ENCODE results near the gene UBE2M.

The UBE2M gene

GRCh38 chr19:58570770-58571574 is 12.6 kb upstream of the UBE2M start:
- Histone ChIP-seq H3K79me1 (replicated peaks; ENCODE audit: low read length, poor library complexity, severe bottlenecking) (peaks cover 33% of the 10 kb centered on the region), H3K18ac (ENCODE audit: low read depth in 1 of 2, low read length in 2 of 2) (no peak overlapping the region), H2AFZ (ENCODE audit: low read depth, low read length) (no peak overlapping the region), H2BK5ac (ENCODE audit: low read depth, low read length, poor library complexity, severe bottlenecking) (no peak overlapping the region), H3K9me3 (ENCODE audit: control insufficient read depth, low read length) (no peaks in the 10 kb centered on the region), H3K36me3 (ENCODE audit: control insufficient read depth in 1 of 2, insufficient read depth in 2 of 2, low read depth in 1 of 2, low read length in 2 of 2) (peaks cover 37 to 59% of the 10 kb centered on the region in 2 experiments), H3K4ac (ENCODE audit: low read depth in 1 of 2, low read length in 2 of 2) (no peak overlapping the region), H4K8ac (ENCODE audit: low read length) (no peak overlapping the region), H3K9ac (ENCODE audit: low read length) (no peak overlapping the region), H3K27me3 (ENCODE audit: control insufficient read depth in 1 of 2, insufficient read depth in 1 of 2, low read length in 2 of 2) (no peaks in the 10 kb centered on the region), H3K4me3 (ENCODE audit: insufficient read depth in 1 of 2, low read depth in 1 of 2, low read length in 2 of 2) (no peak overlapping the region), H2BK12ac (ENCODE audit: low read length in 2 of 2) (no peak overlapping the region), H2AK5ac (ENCODE audit: low read length, severe bottlenecking) (no peak overlapping the region), H2BK15ac (ENCODE audit: low read depth, poor library complexity, severe bottlenecking) (no peak overlapping the region), H3K23ac (ENCODE audit: low read length in 2 of 2) (no peak overlapping the region), H4K91ac (ENCODE audit: low read length) (no peak overlapping the region), H3K4me2 (ENCODE audit: low read length, poor library complexity, severe bottlenecking) (no peak overlapping the region), H3K4me1 (ENCODE audit: control insufficient read depth, insufficient read depth, low read depth, low read length) (peaks cover 8% of the 10 kb centered on the region), H3K14ac (ENCODE audit: low read length in 2 of 2) (no peak overlapping the region), H2BK120ac (ENCODE audit: low read depth, low read length) (no peak overlapping the region), H3K27ac (ENCODE audit: low read length, poor library complexity, severe bottlenecking) (no peak overlapping the region)
- DNase-seq = no peak
- WGBS = 93% methylated on average over 25 of the region's 25 CpGs

GRCh38 chr19:58569943-58570670 is 11.7 kb upstream of the UBE2M start:
- H3K9me3 ChIP-seq (ENCODE audit: control insufficient read depth, low read length) = no peaks in the 10 kb centered on the region
- no peak overlapping the region for H3K14ac ChIP-seq (ENCODE audit: low read length in 2 of 2)
- no peak overlapping the region for H3K4me3 ChIP-seq (ENCODE audit: insufficient read depth in 1 of 2, low read depth in 1 of 2, low read length in 2 of 2)
- H4K91ac ChIP-seq (ENCODE audit: low read length) = peak overlapping the region; percentile 18
- no peak overlapping the region for H2AK5ac ChIP-seq (ENCODE audit: low read length, severe bottlenecking)
- H3K4me2 ChIP-seq (ENCODE audit: low read length, poor library complexity, severe bottlenecking) = no peak overlapping the region
- no peak overlapping the region for H2BK15ac ChIP-seq (ENCODE audit: low read depth, poor library complexity, severe bottlenecking)
- no peak overlapping the region for H3K23ac ChIP-seq (ENCODE audit: low read length in 2 of 2)
- 89% methylated on average over 6 of the region's 8 CpGs for WGBS
- no peak overlapping the region for H4K8ac ChIP-seq (ENCODE audit: low read length)
- no peaks in the 10 kb centered on the region for H3K27me3 ChIP-seq (ENCODE audit: control insufficient read depth in 1 of 2, insufficient read depth in 1 of 2, low read length in 2 of 2)
- H3K9ac ChIP-seq (ENCODE audit: low read length) = no peak overlapping the region
- no peak overlapping the region for H2AFZ ChIP-seq (ENCODE audit: low read depth, low read length)
- H2BK12ac ChIP-seq (ENCODE audit: low read length in 2 of 2) = no peak overlapping the region
- peaks cover 8% of the 10 kb centered on the region for H3K4me1 ChIP-seq (ENCODE audit: control insufficient read depth, insufficient read depth, low read depth, low read length)
- H3K79me1 ChIP-seq (replicated peaks; ENCODE audit: low read length, poor library complexity, severe bottlenecking) = peaks cover 33% of the 10 kb centered on the region
- H3K36me3 ChIP-seq (ENCODE audit: control insufficient read depth in 1 of 2, insufficient read depth in 2 of 2, low read depth in 1 of 2, low read length in 2 of 2) = peaks cover 37 to 59% of the 10 kb centered on the region in 2 experiments
- DNase-seq = no peak
- no peak overlapping the region for H2BK5ac ChIP-seq (ENCODE audit: low read depth, low read length, poor library complexity, severe bottlenecking)
- no peak overlapping the region for H3K4ac ChIP-seq (ENCODE audit: low read depth in 1 of 2, low read length in 2 of 2)
- H3K27ac ChIP-seq (ENCODE audit: low read length, poor library complexity, severe bottlenecking) = no peak overlapping the region
- no peak overlapping the region for H3K18ac ChIP-seq (ENCODE audit: low read depth in 1 of 2, low read length in 2 of 2)
- H2BK120ac ChIP-seq (ENCODE audit: low read depth, low read length) = no peak overlapping the region

GRCh38 chr19:58569191-58569942 is 11.0 kb upstream of the UBE2M start:
- H3K4me2 ChIP-seq (ENCODE audit: low read length, poor library complexity, severe bottlenecking) = no peak overlapping the region
- DNase-seq = no peak
- no peaks in the 10 kb centered on the region for H3K27me3 ChIP-seq (ENCODE audit: control insufficient read depth in 1 of 2, insufficient read depth in 1 of 2, low read length in 2 of 2)
- peaks cover 37 to 59% of the 10 kb centered on the region in 2 experiments for H3K36me3 ChIP-seq (ENCODE audit: control insufficient read depth in 1 of 2, insufficient read depth in 2 of 2, low read depth in 1 of 2, low read length in 2 of 2)
- no peak overlapping the region for H3K9ac ChIP-seq (ENCODE audit: low read length)
- no peak overlapping the region for H3K4me3 ChIP-seq (ENCODE audit: insufficient read depth in 1 of 2, low read depth in 1 of 2, low read length in 2 of 2)
- H2AK5ac ChIP-seq (ENCODE audit: low read length, severe bottlenecking) = no peak overlapping the region
- no peak overlapping the region for H2BK5ac ChIP-seq (ENCODE audit: low read depth, low read length, poor library complexity, severe bottlenecking)
- 97% methylated on average over 6 of the region's 6 CpGs for WGBS
- H4K8ac ChIP-seq (ENCODE audit: low read length) = no peak overlapping the region
- H2BK12ac ChIP-seq (ENCODE audit: low read length in 2 of 2) = no peak overlapping the region
- no peak overlapping the region for H2BK120ac ChIP-seq (ENCODE audit: low read depth, low read length)
- no peak overlapping the region for H3K27ac ChIP-seq (ENCODE audit: low read length, poor library complexity, severe bottlenecking)
- peaks cover 8% of the 10 kb centered on the region for H3K4me1 ChIP-seq (ENCODE audit: control insufficient read depth, insufficient read depth, low read depth, low read length)
- no peak overlapping the region for H2BK15ac ChIP-seq (ENCODE audit: low read depth, poor library complexity, severe bottlenecking)
- no peak overlapping the region for H3K23ac ChIP-seq (ENCODE audit: low read length in 2 of 2)
- no peak overlapping the region for H3K18ac ChIP-seq (ENCODE audit: low read depth in 1 of 2, low read length in 2 of 2)
- no peak overlapping the region for H3K14ac ChIP-seq (ENCODE audit: low read length in 2 of 2)
- no peak overlapping the region for H2AFZ ChIP-seq (ENCODE audit: low read depth, low read length)
- peak overlapping the region; percentile 18 for H4K91ac ChIP-seq (ENCODE audit: low read length)
- no peaks in the 10 kb centered on the region for H3K9me3 ChIP-seq (ENCODE audit: control insufficient read depth, low read length)
- peaks cover 33% of the 10 kb centered on the region for H3K79me1 ChIP-seq (replicated peaks; ENCODE audit: low read length, poor library complexity, severe bottlenecking)
- no peak overlapping the region for H3K4ac ChIP-seq (ENCODE audit: low read depth in 1 of 2, low read length in 2 of 2)

Measured in mesenchymal stem cell (in vitro differentiated cells and primary cell).